Epithelial cell of proximal tubule (primary cell): ENCODE measurements around the gene PPP5C. TPM values are rescaled to one million over a fixed set of nuclear protein-coding genes. Genes with fewer than 3 reads are reported as not detected.

ENCODE experiments used
- DNase-seq: peaks from one replicate; pipeline ENCODE4 v3.0.0-alpha.2; 2011; ENCODE audit warnings: low read depth
- H3K4me3 ChIP-seq: 2 replicates; pipeline ENCODE4 v1.5.1; 2011; ENCODE audit warnings: low read depth, mild to moderate bottlenecking, low read length
- CTCF ChIP-seq: conservative IDR thresholded peaks from 2 replicates; pipeline ENCODE4 v1.5.1; 2012; ENCODE audit warnings: low read depth, mild to moderate bottlenecking, low read length
- total RNA-seq: library from RNA; depleted of rRNA; stranded (reverse); fragments of >200 nt; gene quantifications from 2 replicates; pipeline ENCODE4 v1.2.3, GENCODE V29; 2015

Gene PPP5C
- total RNA-seq, 1 donor from 2014 or later: 76.2 TPM

- H3K4me3 ChIP-seq: peak overlapping the region; percentile 73
- no peak for TF ChIP-seq CTCF
- DNase-seq: no peak
Measured at GRCh38 chr19:46404753-46405468, 58.0 kb downstream of the PPP5C start.

- H3K4me3 ChIP-seq: no peak overlapping the region
- TF ChIP-seq CTCF: no peak
- DNase-seq: no peak
Measured at GRCh38 chr19:46406976-46407375, 60.1 kb downstream of the PPP5C start.

- no peak for TF ChIP-seq CTCF
- DNase-seq: no peak
- peak overlapping the region; percentile 6 for H3K4me3 ChIP-seq
Measured at GRCh38 chr19:46407856-46408663, 61.2 kb downstream of the PPP5C start.

- no peak for TF ChIP-seq CTCF
- no peak for DNase-seq
- H3K4me3 ChIP-seq: peak overlapping the region; percentile 6
Measured at GRCh38 chr19:46408664-46409039, 61.8 kb downstream of the PPP5C start.

- no peak for TF ChIP-seq CTCF
- H3K4me3 ChIP-seq: no peak overlapping the region
- DNase-seq: no peak
Measured at GRCh38 chr19:46409191-46409590, 62.3 kb downstream of the PPP5C start.

GRCh38 chr19:46410205-46411087 is 63.6 kb downstream of the PPP5C start:
- no peak for TF ChIP-seq CTCF
- no peak overlapping the region for H3K4me3 ChIP-seq
- DNase-seq: no peak
